ENCODE data around the gene TMEM250.

The TMEM250 gene

GRCh38 chr9:136088939-136089696 is 29.6 kb downstream of the TMEM250 start:
- Histone ChIP-seq H4K20me1 (peaks cover 0 to 96% (median 0%) of the 10 kb centered on the region in 11 experiments; a peak in 8 of 22 replicates), H3K9ac (peak overlapping the region; percentile 60 to 88 (median 75)), H3K36me3 (peaks cover 0 to 6% (median 0%) of the 10 kb centered on the region in 11 experiments; a peak in 2 of 22 replicates), H3K27me3 (peaks cover 2 to 53% (median 41%) of the 10 kb centered on the region in 11 experiments; a peak in 21 of 22 replicates), H3K9me3 (replicated peaks in 1 of 11) (no peaks in the 10 kb centered on the region), H3K27ac (peak overlapping the region; percentile 50 to 86 (median 81); a peak in 21 of 22 replicates), H3K4me1 (peaks cover 68 to 100% (median 86%) of the 10 kb centered on the region in 10 experiments), H3K4me2 (peak overlapping the region; percentile 87 to 98 (median 93)), H3K4me3 (peak overlapping the region in 6 of 10 experiments; percentile 1 to 43 (median 26); a peak in 7 of 20 replicates)
- peak in 9 of 11 experiments; percentile 63 to 96 (median 82); a peak in 17 of 22 replicates for TF ChIP-seq Cebpa-rat (IDR thresholded peaks at IDR 0.05)

GRCh38 chr9:136088481-136088938 is 30.2 kb downstream of the TMEM250 start:
- peaks cover 66 to 100% (median 88%) of the 10 kb centered on the region in 10 experiments for H3K4me1 ChIP-seq
- H4K20me1 ChIP-seq, result peaks cover 0 to 98% (median 0%) of the 10 kb centered on the region in 11 experiments; a peak in 6 of 22 replicates
- peak overlapping the region; percentile 87 to 98 (median 93) for H3K4me2 ChIP-seq

GRCh38 chr9:136087741-136088480 is 30.8 kb downstream of the TMEM250 start:
- Histone ChIP-seq H3K4me2 (peak overlapping the region; percentile 87 to 98 (median 93)), H3K27ac (peak overlapping the region in 10 of 11 experiments; percentile 20 to 86 (median 82); a peak in 20 of 22 replicates), H3K36me3 (peaks cover 0 to 18% (median 0%) of the 10 kb centered on the region in 11 experiments; a peak in 3 of 22 replicates), H3K9ac (peak overlapping the region; percentile 60 to 88 (median 75); a peak in 21 of 22 replicates), H3K9me3 (replicated peaks in 1 of 11) (no peaks in the 10 kb centered on the region), H4K20me1 (peaks cover 0 to 98% (median 0%) of the 10 kb centered on the region in 11 experiments; a peak in 5 of 22 replicates), H3K4me1 (peaks cover 66 to 100% (median 89%) of the 10 kb centered on the region in 10 experiments), H3K27me3 (peaks cover 2 to 41% (median 29%) of the 10 kb centered on the region in 11 experiments; a peak in 20 of 22 replicates), H3K4me3 (peak overlapping the region in 1 of 10 experiments; percentile 18; a peak in 1 of 20 replicates)
- no peak for TF ChIP-seq Cebpa-rat (IDR thresholded peaks at IDR 0.05)

More at GRCh38 chr9:136088481-136088938, 30.2 kb downstream of the TMEM250 start:
- H3K4me3 ChIP-seq, result peak overlapping the region in 4 of 10 experiments; percentile 1 to 43 (median 20); a peak in 4 of 20 replicates
- H3K9ac ChIP-seq, result peak overlapping the region; percentile 60 to 88 (median 75); a peak in 21 of 22 replicates
- H3K27me3 ChIP-seq, result peaks cover 2 to 47% (median 35%) of the 10 kb centered on the region in 11 experiments; a peak in 20 of 22 replicates
- H3K9me3 ChIP-seq (replicated peaks in 1 of 11), result no peaks in the 10 kb centered on the region
- peaks cover 0 to 12% (median 0%) of the 10 kb centered on the region in 11 experiments; a peak in 3 of 22 replicates for H3K36me3 ChIP-seq
- TF ChIP-seq Cebpa-rat (IDR thresholded peaks at IDR 0.05), result no peak
- peak overlapping the region in 10 of 11 experiments; percentile 20 to 86 (median 82); a peak in 20 of 22 replicates for H3K27ac ChIP-seq

GRCh38 chr9:136086951-136087740 is 31.5 kb downstream of the TMEM250 start:
- Histone ChIP-seq H3K9ac (peak overlapping the region; percentile 60 to 88 (median 75); a peak in 19 of 22 replicates), H3K4me3 (peak overlapping the region in 1 of 10 experiments; percentile 0; a peak in 1 of 20 replicates), H3K27ac (peak overlapping the region in 10 of 11 experiments; percentile 20 to 86 (median 82); a peak in 19 of 22 replicates), H4K20me1 (peaks cover 0 to 98% (median 0%) of the 10 kb centered on the region in 11 experiments; a peak in 5 of 22 replicates), H3K9me3 (replicated peaks in 1 of 11) (no peaks in the 10 kb centered on the region), H3K27me3 (peaks cover 0 to 33% (median 21%) of the 10 kb centered on the region in 11 experiments; a peak in 18 of 22 replicates), H3K36me3 (peaks cover 0 to 20% (median 0%) of the 10 kb centered on the region in 11 experiments; a peak in 3 of 22 replicates), H3K4me1 (peaks cover 66 to 100% (median 93%) of the 10 kb centered on the region in 10 experiments), H3K4me2 (peak overlapping the region; percentile 87 to 98 (median 93))
- TF ChIP-seq Cebpa-rat (IDR thresholded peaks at IDR 0.05), result no peak

GRCh38 chr9:136086213-136086881 is 32.3 kb downstream of the TMEM250 start:
- Histone ChIP-seq H3K36me3 (peaks cover 0 to 20% (median 0%) of the 10 kb centered on the region in 11 experiments; a peak in 3 of 22 replicates), H3K4me2 (peak overlapping the region; percentile 87 to 98 (median 93)), H4K20me1 (peaks cover 0 to 98% (median 0%) of the 10 kb centered on the region in 11 experiments; a peak in 5 of 22 replicates), H3K27ac (peak overlapping the region in 10 of 11 experiments; percentile 27 to 86 (median 82); a peak in 20 of 22 replicates), H3K9ac (peak overlapping the region; percentile 34 to 77 (median 60); a peak in 20 of 22 replicates), H3K4me1 (peaks cover 71 to 100% (median 98%) of the 10 kb centered on the region in 10 experiments), H3K27me3 (peaks cover 0 to 25% (median 16%) of the 10 kb centered on the region in 11 experiments; a peak in 17 of 22 replicates), H3K9me3 (replicated peaks in 1 of 11) (no peaks in the 10 kb centered on the region), H3K4me3 (0 out of 20 replicates have a peak overlapping the region, but pooled peaks of 1 of the 10 experiments have one; percentile 8)
- no peak for TF ChIP-seq Cebpa-rat (IDR thresholded peaks at IDR 0.05)

GRCh38 chr9:136085815-136086212 is 32.9 kb downstream of the TMEM250 start:
- Histone ChIP-seq H4K20me1 (peaks cover 0 to 98% (median 0%) of the 10 kb centered on the region in 11 experiments; a peak in 5 of 22 replicates), H3K27me3 (peaks cover 0 to 20% (median 16%) of the 10 kb centered on the region in 11 experiments; a peak in 17 of 22 replicates)
- no peak for TF ChIP-seq Cebpa-rat (IDR thresholded peaks at IDR 0.05)

More at GRCh38 chr9:136085815-136086212, 32.9 kb downstream of the TMEM250 start:
- H3K27ac ChIP-seq, result peak overlapping the region in 10 of 11 experiments; percentile 27 to 86 (median 82); a peak in 20 of 22 replicates
- 0 out of 20 replicates have a peak overlapping the region, but pooled peaks of 1 of the 10 experiments have one; percentile 8 for H3K4me3 ChIP-seq
- H3K9me3 ChIP-seq (replicated peaks in 1 of 11), result no peaks in the 10 kb centered on the region
- H3K9ac ChIP-seq, result peak overlapping the region; percentile 34 to 77 (median 60); a peak in 20 of 22 replicates
- H3K36me3 ChIP-seq, result peaks cover 0 to 20% (median 0%) of the 10 kb centered on the region in 11 experiments; a peak in 3 of 22 replicates
- peak overlapping the region; percentile 87 to 98 (median 93) for H3K4me2 ChIP-seq
- H3K4me1 ChIP-seq, result peaks cover 76 to 100% (median 98%) of the 10 kb centered on the region in 10 experiments
